Osteocyte (in vitro differentiated cells): ENCODE results near the gene SHC2. TPM values are rescaled to one million over a fixed set of nuclear protein-coding genes. Genes with fewer than 3 reads are reported as not detected.
"Not testable (repeated sequence)": the region's sequence is repeated elsewhere in the genome, so short reads cannot be mapped to it uniquely, and the experiment has no call there.

ENCODE experiments used
- DNase-seq: peaks from one replicate; pipeline ENCODE4 v3.0.0; 2021; ENCODE audit warnings: mixed read lengths; ENCODE audit not compliant: unreplicated experiment; ENCODE audit errors: extremely low spot score
- H3K27ac Mint-ChIP-seq: one replicate; pipeline ENCODE4 v1.8.0; 2021; ENCODE audit warnings: mild to moderate bottlenecking, mixed read lengths; ENCODE audit not compliant: unreplicated experiment
- H3K27me3 Mint-ChIP-seq: one replicate; pipeline ENCODE4 v1.8.0; 2021; ENCODE audit warnings: mixed read lengths; ENCODE audit not compliant: unreplicated experiment
- H3K36me3 Mint-ChIP-seq: one replicate; pipeline ENCODE4 v1.8.0; 2021; ENCODE audit warnings: mixed read lengths; ENCODE audit not compliant: unreplicated experiment
- H3K4me1 Mint-ChIP-seq: one replicate; pipeline ENCODE4 v1.8.0; 2021; ENCODE audit warnings: mixed read lengths; ENCODE audit not compliant: unreplicated experiment
- H3K4me3 Mint-ChIP-seq: one replicate; pipeline ENCODE4 v1.8.0; 2021; ENCODE audit warnings: mild to moderate bottlenecking, moderate library complexity, mixed read lengths; ENCODE audit not compliant: unreplicated experiment
- H3K9me3 Mint-ChIP-seq: one replicate; pipeline ENCODE4 v1.8.0; 2021; ENCODE audit warnings: mixed read lengths; ENCODE audit not compliant: unreplicated experiment
- total RNA-seq: library from RNA; stranded (reverse); gene quantifications from 2 replicates; pipeline ENCODE4 v1.2.1, GENCODE V29; 2021
- TF ChIP-seq, protein P1 (sequence below): fragments of 200-600 bp; sonication (generic); IDR thresholded peaks from 2 replicates; pipeline ENCODE4 v1.5.0; 2021; ENCODE audit warnings: antibody characterized with exemption, mild to moderate bottlenecking, moderate library complexity

SHC2 gene
- total RNA-seq, 1 donor from 2014 or later: 61.7 TPM

DNA sequence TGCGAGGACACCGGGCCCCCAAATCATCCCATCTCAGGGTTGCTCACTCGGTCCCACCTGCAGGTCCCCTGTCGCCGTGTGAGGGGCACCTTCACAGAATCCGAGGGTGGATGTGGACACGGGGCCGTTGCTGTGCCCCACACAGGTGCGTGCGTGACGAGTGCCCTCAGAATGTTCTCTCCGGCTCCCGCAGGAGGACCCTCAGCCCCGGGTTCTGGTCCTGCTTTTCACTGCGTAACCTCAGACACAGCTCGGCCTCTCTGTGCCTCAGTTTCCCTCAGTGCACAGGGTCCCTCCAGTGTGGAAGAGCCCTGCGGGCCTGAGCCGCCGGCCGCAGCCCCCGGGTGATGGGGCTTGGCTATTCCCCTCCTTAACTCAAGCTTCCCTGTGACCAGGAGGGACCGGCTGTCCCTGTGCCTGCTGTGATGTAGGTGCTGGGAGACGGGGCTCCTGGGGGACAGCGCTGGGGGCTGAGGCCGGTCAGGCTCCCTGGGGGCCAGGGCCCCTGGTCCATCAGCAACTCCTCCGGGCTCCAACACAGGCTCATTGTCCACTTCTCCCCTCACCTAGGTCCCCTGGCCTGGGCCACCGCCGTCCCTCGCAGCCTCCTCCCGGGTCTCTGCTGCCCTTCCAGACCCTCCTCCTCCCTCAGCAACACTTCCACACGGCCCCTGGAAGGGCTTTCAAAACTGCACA, 4.8 kb downstream of the SHC2 start:
- H3K27ac Mint-ChIP-seq: no peak overlapping the region
- TF ChIP-seq, protein P1, sequence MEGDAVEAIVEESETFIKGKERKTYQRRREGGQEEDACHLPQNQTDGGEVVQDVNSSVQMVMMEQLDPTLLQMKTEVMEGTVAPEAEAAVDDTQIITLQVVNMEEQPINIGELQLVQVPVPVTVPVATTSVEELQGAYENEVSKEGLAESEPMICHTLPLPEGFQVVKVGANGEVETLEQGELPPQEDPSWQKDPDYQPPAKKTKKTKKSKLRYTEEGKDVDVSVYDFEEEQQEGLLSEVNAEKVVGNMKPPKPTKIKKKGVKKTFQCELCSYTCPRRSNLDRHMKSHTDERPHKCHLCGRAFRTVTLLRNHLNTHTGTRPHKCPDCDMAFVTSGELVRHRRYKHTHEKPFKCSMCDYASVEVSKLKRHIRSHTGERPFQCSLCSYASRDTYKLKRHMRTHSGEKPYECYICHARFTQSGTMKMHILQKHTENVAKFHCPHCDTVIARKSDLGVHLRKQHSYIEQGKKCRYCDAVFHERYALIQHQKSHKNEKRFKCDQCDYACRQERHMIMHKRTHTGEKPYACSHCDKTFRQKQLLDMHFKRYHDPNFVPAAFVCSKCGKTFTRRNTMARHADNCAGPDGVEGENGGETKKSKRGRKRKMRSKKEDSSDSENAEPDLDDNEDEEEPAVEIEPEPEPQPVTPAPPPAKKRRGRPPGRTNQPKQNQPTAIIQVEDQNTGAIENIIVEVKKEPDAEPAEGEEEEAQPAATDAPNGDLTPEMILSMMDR: no peak
- H3K27me3 Mint-ChIP-seq: no peaks in the 10 kb centered on the region
- H3K4me3 Mint-ChIP-seq: no peak overlapping the region
- DNase-seq: no peak
- peaks cover 10% of the 10 kb centered on the region for H3K36me3 Mint-ChIP-seq
- peaks cover 5% of the 10 kb centered on the region for H3K4me1 Mint-ChIP-seq
- no peaks in the 10 kb centered on the region for H3K9me3 Mint-ChIP-seq

DNA sequence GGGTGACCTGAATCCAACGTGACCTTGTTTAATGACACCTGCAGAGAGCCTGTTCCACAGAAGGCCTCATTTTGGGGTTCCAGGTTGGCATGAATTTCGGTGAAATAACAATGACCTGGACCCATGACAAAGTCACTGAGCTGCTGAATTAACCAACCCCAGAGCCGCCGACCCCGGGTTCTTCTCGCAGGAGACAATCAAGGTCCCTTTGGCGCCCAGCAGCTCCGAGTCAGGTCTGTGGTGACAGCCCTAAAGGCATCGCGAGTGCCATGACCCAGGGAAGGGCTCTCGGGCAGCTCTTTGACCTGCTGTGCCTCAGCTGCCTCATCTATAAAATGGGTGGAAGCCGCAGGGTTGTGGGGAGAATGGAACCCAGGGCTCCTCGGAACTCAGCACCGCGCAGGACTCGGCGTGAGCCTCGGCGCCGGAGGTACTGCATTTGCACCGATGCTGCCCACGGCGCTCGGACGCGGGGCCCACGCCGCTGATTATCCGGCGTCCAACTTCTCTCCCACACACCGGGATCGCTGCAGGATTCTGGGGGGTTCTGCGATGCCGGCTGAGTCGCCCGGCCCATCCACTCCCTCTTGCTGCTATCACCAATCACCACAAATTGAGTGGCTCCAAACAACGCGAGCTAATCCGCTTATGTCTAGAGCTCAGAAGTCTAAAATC, 5.7 kb downstream of the SHC2 start:
- Mint-ChIP-seq H3K4me3 (no peak overlapping the region), H3K4me1 (peaks cover 5% of the 10 kb centered on the region), H3K27me3 (no peaks in the 10 kb centered on the region), H3K36me3 (peaks cover 10% of the 10 kb centered on the region), H3K9me3 (no peaks in the 10 kb centered on the region), H3K27ac (no peak overlapping the region)
- TF ChIP-seq, protein P1: no peak
- no peak for DNase-seq

DNA sequence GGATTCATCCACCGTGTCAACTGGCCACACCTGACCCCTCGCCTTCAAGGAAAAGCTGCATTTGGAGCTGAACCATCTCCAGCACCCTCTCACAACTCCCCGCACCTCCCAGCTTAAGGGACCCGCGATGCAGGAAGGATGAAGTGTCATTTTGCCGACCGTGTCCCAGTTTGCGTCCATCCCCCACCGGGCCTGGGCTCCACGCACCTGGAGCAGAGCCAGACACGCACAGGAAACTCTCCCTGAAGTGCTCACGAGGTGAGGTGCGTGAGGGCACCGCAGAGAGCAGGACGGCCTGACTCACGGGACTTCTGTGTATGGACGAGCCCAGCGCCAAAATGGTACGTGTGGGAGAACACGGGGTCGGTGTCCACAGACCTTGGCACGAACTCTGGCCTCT, 7.2 kb downstream of the SHC2 start:
- H3K27ac Mint-ChIP-seq: no peak overlapping the region

DNA sequence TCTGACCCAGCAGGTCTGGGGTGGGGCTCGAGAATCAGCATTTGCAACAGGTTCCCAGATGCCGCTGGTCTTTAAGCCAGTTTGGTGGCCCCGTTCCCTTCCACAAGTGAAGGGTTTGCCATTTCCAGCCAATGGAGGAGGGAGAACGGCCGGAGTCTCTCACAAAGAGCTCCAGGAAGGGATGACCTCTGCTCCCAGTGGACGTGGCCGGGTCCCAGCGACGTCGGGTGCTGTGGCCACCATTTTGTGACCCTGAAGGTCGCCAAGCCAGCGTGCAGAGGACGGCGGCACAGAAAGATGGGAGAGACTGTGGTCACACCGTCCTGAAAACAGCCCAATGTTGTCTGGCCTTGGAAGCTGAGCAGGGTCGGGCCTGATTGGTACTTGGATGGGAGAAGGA, 8.0 kb downstream of the SHC2 start:
- peaks cover 3% of the 10 kb centered on the region for H3K4me1 Mint-ChIP-seq
- TF ChIP-seq, protein P1: no peak
- H3K27ac Mint-ChIP-seq: no peak overlapping the region
- H3K27me3 Mint-ChIP-seq: no peaks in the 10 kb centered on the region
- H3K9me3 Mint-ChIP-seq: no peaks in the 10 kb centered on the region
- H3K36me3 Mint-ChIP-seq: peaks cover 10% of the 10 kb centered on the region
- DNase-seq: no peak
- H3K4me3 Mint-ChIP-seq: no peak overlapping the region

More for the DNA sequence above, 7.2 kb downstream of the SHC2 start:
- H3K4me3 Mint-ChIP-seq: no peak overlapping the region
- TF ChIP-seq, protein P1: no peak
- no peak for DNase-seq
- H3K4me1 Mint-ChIP-seq: no peaks in the 10 kb centered on the region
- H3K9me3 Mint-ChIP-seq: no peaks in the 10 kb centered on the region
- no peaks in the 10 kb centered on the region for H3K27me3 Mint-ChIP-seq
- peaks cover 10% of the 10 kb centered on the region for H3K36me3 Mint-ChIP-seq

DNA sequence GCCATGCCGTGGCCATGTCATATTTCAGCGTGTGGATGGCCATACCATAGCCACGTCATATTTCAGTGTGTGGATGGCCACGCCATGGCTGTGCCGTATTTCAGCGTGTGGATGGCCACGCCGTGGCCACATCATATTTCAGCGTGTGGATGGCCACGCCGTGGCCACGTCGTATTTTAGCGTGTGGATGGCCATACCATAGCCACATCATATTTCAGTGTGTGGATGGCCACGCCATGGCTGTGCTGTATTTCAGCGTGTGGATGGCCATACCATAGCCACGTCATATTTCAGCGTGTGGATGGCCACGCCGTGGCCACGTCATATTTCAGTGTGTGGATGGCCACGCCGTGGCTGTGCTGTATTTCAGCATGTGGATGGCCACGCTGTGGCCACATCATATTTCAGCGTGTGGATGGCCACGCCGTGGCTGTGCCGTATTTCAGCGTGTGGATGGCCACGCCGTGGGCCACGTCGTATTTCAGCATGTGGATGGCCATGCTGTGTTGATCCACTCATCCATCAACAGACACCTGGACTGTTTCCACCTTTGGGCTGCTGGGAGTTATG, 9.8 kb downstream of the SHC2 start:
- not testable (repeated sequence) for H3K4me3 Mint-ChIP-seq, H3K9me3 Mint-ChIP-seq, H3K4me1 Mint-ChIP-seq, H3K27ac Mint-ChIP-seq, H3K27me3 Mint-ChIP-seq, DNase-seq
- H3K36me3 Mint-ChIP-seq: peaks cover 16% of the 10 kb centered on the region
